ENCODE measurements around the gene SORCS1.

DNA sequence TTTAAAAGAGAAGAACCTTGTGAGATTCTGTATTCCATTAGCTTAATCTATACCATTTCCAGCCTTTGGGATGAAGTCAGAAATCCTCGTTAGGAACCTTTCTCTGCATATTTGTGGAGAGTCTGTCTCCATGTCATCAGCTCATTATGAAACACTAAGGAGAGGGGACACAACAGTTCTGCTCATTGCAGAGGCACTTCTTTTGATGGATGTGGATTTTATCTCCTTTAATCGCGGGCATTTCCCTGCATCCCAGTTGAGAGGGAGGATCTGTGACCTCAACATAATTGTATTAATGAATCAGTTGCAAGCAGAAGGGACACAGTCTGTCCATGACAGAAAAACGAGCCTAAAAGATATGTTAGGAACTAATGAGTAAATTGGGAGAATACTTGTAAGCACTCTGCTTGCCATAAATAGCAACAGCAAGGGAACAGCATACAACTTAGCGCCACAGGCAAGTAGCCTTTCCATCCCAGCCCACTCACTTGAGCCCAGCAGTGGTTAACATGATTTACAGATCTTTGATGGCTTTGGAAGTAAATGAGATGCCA, 37.9 kb downstream of the SORCS1 start:
- TF ChIP-seq, protein P1, sequence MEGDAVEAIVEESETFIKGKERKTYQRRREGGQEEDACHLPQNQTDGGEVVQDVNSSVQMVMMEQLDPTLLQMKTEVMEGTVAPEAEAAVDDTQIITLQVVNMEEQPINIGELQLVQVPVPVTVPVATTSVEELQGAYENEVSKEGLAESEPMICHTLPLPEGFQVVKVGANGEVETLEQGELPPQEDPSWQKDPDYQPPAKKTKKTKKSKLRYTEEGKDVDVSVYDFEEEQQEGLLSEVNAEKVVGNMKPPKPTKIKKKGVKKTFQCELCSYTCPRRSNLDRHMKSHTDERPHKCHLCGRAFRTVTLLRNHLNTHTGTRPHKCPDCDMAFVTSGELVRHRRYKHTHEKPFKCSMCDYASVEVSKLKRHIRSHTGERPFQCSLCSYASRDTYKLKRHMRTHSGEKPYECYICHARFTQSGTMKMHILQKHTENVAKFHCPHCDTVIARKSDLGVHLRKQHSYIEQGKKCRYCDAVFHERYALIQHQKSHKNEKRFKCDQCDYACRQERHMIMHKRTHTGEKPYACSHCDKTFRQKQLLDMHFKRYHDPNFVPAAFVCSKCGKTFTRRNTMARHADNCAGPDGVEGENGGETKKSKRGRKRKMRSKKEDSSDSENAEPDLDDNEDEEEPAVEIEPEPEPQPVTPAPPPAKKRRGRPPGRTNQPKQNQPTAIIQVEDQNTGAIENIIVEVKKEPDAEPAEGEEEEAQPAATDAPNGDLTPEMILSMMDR (conservative IDR thresholded peaks at IDR 0.05) = no peak
- TF ChIP-seq EZH2 (IDR thresholded peaks at IDR 0.05; ENCODE audit: low read depth) = no peak

All from PC-9 (cell line).